OCI-LY7 (cell line): ENCODE data around the gene CLIC4. TPM values are rescaled to one million over a fixed set of nuclear protein-coding genes. Genes with fewer than 3 reads are reported as not detected.

Source experiments
- BruUV-seq: library from RNA; stranded (reverse); fragments of 400-500 nt; replicated peaks from 2 replicates; lab custom pipeline; 2021; lab: Mats Ljungman, UMichigan
- CTCF ChIA-PET: fragments of 300-600 bp; sonication (Branson Sonifier 250); formaldehyde crosslinking; loops from one replicate; lab custom pipeline; 2022; ENCODE audit warnings: antibody characterized with exemption; ENCODE audit not compliant: unreplicated experiment; lab: Charles Lee
- POLR2A ChIA-PET: fragments of 300-600 bp; sonication (Branson Sonifier 250); formaldehyde crosslinking; loops from one replicate; lab custom pipeline; 2022; ENCODE audit warnings: antibody characterized with exemption; lab: Charles Lee
- DNase-seq: peaks from one replicate; pipeline ENCODE4 v3.0.0-alpha.2; 2015; ENCODE audit warnings: low spot score
- H2AFZ ChIP-seq: fragments of 200-600 bp; sonication (generic), shearing (Covaris generic); 2 replicates; pipeline ENCODE4 v1.6.1; 2014; ENCODE audit warnings: mild to moderate bottlenecking, antibody characterized with exemption, low read length, moderate library complexity
- H3K27ac ChIP-seq: fragments of 200-600 bp; sonication (generic); 2 replicates; pipeline ENCODE4 v1.5.1; 2014; ENCODE audit warnings: mixed run types, low read depth, mild to moderate bottlenecking, moderate library complexity, low read length, inconsistent platforms; ENCODE audit not compliant: poor library complexity, severe bottlenecking
- H3K36me3 ChIP-seq: fragments of 200-600 bp; sonication (generic); 2 replicates; pipeline ENCODE4 v1.6.1; 2014; ENCODE audit warnings: mild to moderate bottlenecking, antibody characterized with exemption, low read length, moderate library complexity, mixed read lengths; ENCODE audit not compliant: insufficient read depth
- H3K4me1 ChIP-seq: fragments of 200-600 bp; sonication (generic); 2 replicates; pipeline ENCODE4 v1.5.1; 2014; ENCODE audit warnings: mild to moderate bottlenecking, low read length; ENCODE audit not compliant: insufficient read depth, poor library complexity, severe bottlenecking
- H3K4me2 ChIP-seq: fragments of 200-600 bp; sonication (generic); 2 replicates; pipeline ENCODE4 v1.6.1; 2014; ENCODE audit warnings: mild to moderate bottlenecking, low read length
- H3K4me3 ChIP-seq: fragments of 200-600 bp; sonication (generic); 2 replicates; pipeline ENCODE4 v1.5.1; 2014; ENCODE audit warnings: mild to moderate bottlenecking, low read depth, low read length; ENCODE audit not compliant: poor library complexity, severe bottlenecking
- H3K79me2 ChIP-seq: fragments of 200-600 bp; sonication (generic); 2 replicates; pipeline ENCODE4 v1.6.1; 2016; ENCODE audit warnings: low read depth, mild to moderate bottlenecking, low read length, moderate library complexity, mixed read lengths; ENCODE audit not compliant: insufficient read depth
- H3K9me2 ChIP-seq: fragments of 200-600 bp; sonication (generic); 2 replicates; pipeline ENCODE4 v1.6.1; 2016; ENCODE audit warnings: mild to moderate bottlenecking, low read length, mixed read lengths; ENCODE audit not compliant: insufficient read depth
- H3K9me3 ChIP-seq: fragments of 200-600 bp; sonication (generic); 2 replicates; pipeline ENCODE4 v1.6.1; 2014; ENCODE audit warnings: mild to moderate bottlenecking, mixed run types, low read length, mixed read lengths
- H4K20me1 ChIP-seq: fragments of 200-600 bp; sonication (generic); 2 replicates; pipeline ENCODE4 v1.6.1; 2014; ENCODE audit warnings: mild to moderate bottlenecking, antibody characterized with exemption, low read length, moderate library complexity, mixed read lengths; ENCODE audit not compliant: insufficient read depth
- CTCF ChIP-seq: fragments of 200-600 bp; sonication (generic); conservative IDR thresholded peaks from 2 replicates; pipeline ENCODE4 v1.5.1; 2014; ENCODE audit warnings: mild to moderate bottlenecking, antibody characterized with exemption, low read length, moderate library complexity, mixed read lengths
- EZH2phosphoT487 ChIP-seq: fragments of 200-600 bp; sonication (generic); IDR thresholded peaks from 2 replicates; pipeline ENCODE4 v1.6.1; 2018; ENCODE audit warnings: low read depth, borderline replicate concordance, mild to moderate bottlenecking, mixed run types, antibody characterized with exemption, low read length, moderate library complexity, mixed read lengths
- intact Hi-C: fragments of 100-400 bp; cut with micrococcal nuclease; formaldehyde crosslinking; loops from one replicate; pipeline ENCODE4 v1.10.0; 2022; ENCODE audit not compliant: unreplicated experiment
- total RNA-seq, 2 experiments: library from RNA; depleted of rRNA in 1 of 2; stranded (reverse); fragments of >200 nt in 1 of 2; shearing (Covaris generic) in 1 of 2; gene quantifications; 2 replicates each; pipeline ENCODE4 v1.2.3, GENCODE V29; 2014 to 2022

CLIC4 gene
- total RNA-seq, 2 experiments from 2014 or later: 35.5 to 116 TPM

GRCh38 chr1:24886241-24886640 lies 141.0 kb downstream of the CLIC4 start:
- Histone ChIP-seq H3K4me2 (no peak overlapping the region), H3K9me3 (no peaks in the 10 kb centered on the region), H3K9me2 (no peaks in the 10 kb centered on the region), H3K27ac (no peak overlapping the region), H3K79me2 (no peaks in the 10 kb centered on the region), H3K4me3 (no peak overlapping the region), H3K4me1 (no peaks in the 10 kb centered on the region), H4K20me1 (no peaks in the 10 kb centered on the region), H3K36me3 (no peaks in the 10 kb centered on the region), H2AFZ (no peak overlapping the region)
- no peak for DNase-seq
- BruUV-seq: no TSS peak
- POLR2A ChIA-PET: no interaction called here
- CTCF ChIA-PET: no interaction called here
- intact Hi-C loops: no loop called here
- no peak for TF ChIP-seq CTCF
- no peak for TF ChIP-seq EZH2phosphoT487

GRCh38 chr1:24888061-24888970 lies 143.1 kb downstream of the CLIC4 start:
- Histone ChIP-seq H3K27ac (no peak overlapping the region), H3K4me1 (no peaks in the 10 kb centered on the region), H4K20me1 (no peaks in the 10 kb centered on the region), H3K36me3 (no peaks in the 10 kb centered on the region; the same call in 1 of the 2 replicates), H3K4me2 (no peak overlapping the region), H3K4me3 (no peak overlapping the region), H3K9me3 (no peaks in the 10 kb centered on the region), H3K79me2 (no peaks in the 10 kb centered on the region), H3K9me2 (no peaks in the 10 kb centered on the region), H2AFZ (no peak overlapping the region)
- CTCF ChIA-PET: no interaction called here
- intact Hi-C loops: no loop called here
- TF ChIP-seq CTCF (no peak), EZH2phosphoT487 (no peak)
- DNase-seq: no peak
- BruUV-seq: no TSS peak
- POLR2A ChIA-PET: interaction anchor here (0.7 kb wide), 1 partner anchor 8 kb away, joined by 3 read pairs; no protein-coding TSS in a partner anchor
